Activated T-cell treated with anti-CD3 and anti-CD28 coated beads, Interleukin-2, amount 50 U/mL, for 72 hours (primary cell): ENCODE measurements around the gene PFDN5. TPM values are rescaled to one million over a fixed set of nuclear protein-coding genes. Genes with fewer than 3 reads are reported as not detected.

Experiments used
- ATAC-seq, 2 donors: fragments of 150-1000 bp; cut with Tn5 transposase; replicated peaks in 1 of 2; 2 replicates each; pipeline ENCODE4 v1.10.0; 2021; ENCODE audit warnings: moderate library complexity in 2 of 2, mild to moderate bottlenecking in 1 of 2
- DNase-seq, 2 donors: peaks; one replicate each; pipeline ENCODE4 v3.0.0; 2021 to 2022; ENCODE audit warnings: mixed read lengths in 1 of 2
- H3K27ac Mint-ChIP-seq: one replicate; pipeline ENCODE4 v1.8.0; 2022; ENCODE audit warnings: mild to moderate bottlenecking, moderate library complexity, mixed read lengths
- H3K27me3 Mint-ChIP-seq: one replicate; pipeline ENCODE4 v1.8.0; 2022; ENCODE audit warnings: low read depth, mixed read lengths
- H3K36me3 Mint-ChIP-seq, 2 donors: one replicate each; pipeline ENCODE4 v1.8.0; 2022; ENCODE audit warnings: mixed read lengths in 2 of 2, mild to moderate bottlenecking in 1 of 2; ENCODE audit not compliant: insufficient read depth in 2 of 2
- H3K4me1 Mint-ChIP-seq: one replicate; pipeline ENCODE4 v1.8.0; 2022; ENCODE audit warnings: low read depth, mixed read lengths
- H3K4me3 Mint-ChIP-seq, 2 donors: one replicate each; pipeline ENCODE4 v1.8.0; 2022; ENCODE audit warnings: mild to moderate bottlenecking in 2 of 2, mixed read lengths in 2 of 2, moderate library complexity in 2 of 2
- H3K9me3 Mint-ChIP-seq, 2 donors: one replicate each; pipeline ENCODE4 v1.8.0; 2022; ENCODE audit warnings: mixed read lengths in 2 of 2
- total RNA-seq, 2 donors: library from RNA; stranded (reverse); gene quantifications; one replicate each; pipeline ENCODE4 v1.2.3, GENCODE V29; 2022

The PFDN5 gene
- total RNA-seq, 2 donors from 2014 or later, result 301 to 318 TPM

- H3K4me1 Mint-ChIP-seq, result peaks cover 56% of the 10 kb centered on the region
- ATAC-seq, result no peak
Measured at GRCh38 chr12:53268630-53269562, 26.4 kb upstream of the PFDN5 start.

GRCh38 chr12:53274445-53274844 is 20.9 kb upstream of the PFDN5 start:
- Mint-ChIP-seq H3K9me3 (no peaks in the 10 kb centered on the region), H3K36me3 (peaks cover 15 to 37% of the 10 kb centered on the region in 2 donors), H3K27ac (no peak overlapping the region), H3K4me1 (peaks cover 36% of the 10 kb centered on the region), H3K4me3 (no peak overlapping the region), H3K27me3 (no peaks in the 10 kb centered on the region)
- ATAC-seq, result no peak
- DNase-seq, result no peak

More at GRCh38 chr12:53268630-53269562, 26.4 kb upstream of the PFDN5 start:
- Mint-ChIP-seq H3K9me3 (no peaks in the 10 kb centered on the region), H3K4me3 (peak overlapping the region; percentile 96 to 98), H3K27me3 (no peaks in the 10 kb centered on the region), H3K36me3 (peaks cover 9 to 22% of the 10 kb centered on the region in 2 donors), H3K27ac (peak overlapping the region; percentile 92)
- no peak for DNase-seq

- H3K9me3 Mint-ChIP-seq, result no peaks in the 10 kb centered on the region
Measured at GRCh38 chr12:53276511-53276910, 18.8 kb upstream of the PFDN5 start.

GRCh38 chr12:53277981-53278380 is 17.4 kb upstream of the PFDN5 start:
- DNase-seq (no peak), ATAC-seq (no peak)
- H3K4me3 Mint-ChIP-seq, result no peak overlapping the region
- H3K27ac Mint-ChIP-seq, result no peak overlapping the region
- peaks cover 18 to 33% of the 10 kb centered on the region in 2 donors for H3K36me3 Mint-ChIP-seq
- no peaks in the 10 kb centered on the region for H3K27me3 Mint-ChIP-seq
- H3K4me1 Mint-ChIP-seq, result peaks cover 9% of the 10 kb centered on the region
- no peaks in the 10 kb centered on the region for H3K9me3 Mint-ChIP-seq

More at GRCh38 chr12:53276511-53276910, 18.8 kb upstream of the PFDN5 start:
- DNase-seq (no peak), ATAC-seq (no peak)
- H3K36me3 Mint-ChIP-seq, result peaks cover 12 to 34% of the 10 kb centered on the region in 2 donors
- H3K27ac Mint-ChIP-seq, result no peak overlapping the region
- no peaks in the 10 kb centered on the region for H3K27me3 Mint-ChIP-seq
- no peak overlapping the region for H3K4me3 Mint-ChIP-seq
- peaks cover 17% of the 10 kb centered on the region for H3K4me1 Mint-ChIP-seq

- Mint-ChIP-seq H3K27ac (no peak overlapping the region), H3K36me3 (peaks cover 20 to 37% of the 10 kb centered on the region in 2 donors), H3K4me3 (no peak overlapping the region), H3K27me3 (no peaks in the 10 kb centered on the region), H3K4me1 (peaks cover 5% of the 10 kb centered on the region), H3K9me3 (no peaks in the 10 kb centered on the region)
- DNase-seq, result no peak
- no peak for ATAC-seq
Measured at GRCh38 chr12:53279283-53279869, 16.0 kb upstream of the PFDN5 start.

GRCh38 chr12:53279888-53280498 is 15.3 kb upstream of the PFDN5 start:
- Mint-ChIP-seq H3K27me3 (no peaks in the 10 kb centered on the region), H3K4me3 (no peak overlapping the region), H3K36me3 (peaks cover 20 to 35% of the 10 kb centered on the region in 2 donors), H3K27ac (no peak overlapping the region), H3K9me3 (no peaks in the 10 kb centered on the region), H3K4me1 (no peaks in the 10 kb centered on the region)
- no peak for DNase-seq
- ATAC-seq, result no peak

- no peaks in the 10 kb centered on the region for H3K9me3 Mint-ChIP-seq
Measured at GRCh38 chr12:53286448-53286847, 8.9 kb upstream of the PFDN5 start.

GRCh38 chr12:53287741-53288216 is 7.6 kb upstream of the PFDN5 start:
- DNase-seq (peak; percentile 57 to 65), ATAC-seq (peak; percentile 61 to 70)
- Mint-ChIP-seq H3K27me3 (no peaks in the 10 kb centered on the region), H3K4me3 (no peak overlapping the region), H3K9me3 (no peaks in the 10 kb centered on the region), H3K4me1 (peaks cover 32% of the 10 kb centered on the region), H3K36me3 (peaks cover 14 to 42% of the 10 kb centered on the region in 2 donors), H3K27ac (no peak overlapping the region)

More at GRCh38 chr12:53286448-53286847, 8.9 kb upstream of the PFDN5 start:
- Mint-ChIP-seq H3K4me3 (no peak overlapping the region), H3K36me3 (peaks cover 17 to 40% of the 10 kb centered on the region in 2 donors), H3K27ac (no peak overlapping the region), H3K4me1 (peaks cover 32% of the 10 kb centered on the region), H3K27me3 (no peaks in the 10 kb centered on the region)
- no peak for DNase-seq
- no peak for ATAC-seq

GRCh38 chr12:53288322-53288721 is 7.0 kb upstream of the PFDN5 start:
- no peak overlapping the region for H3K4me3 Mint-ChIP-seq
- no peaks in the 10 kb centered on the region for H3K9me3 Mint-ChIP-seq

GRCh38 chr12:53289891-53290290 is 5.5 kb upstream of the PFDN5 start:
- Mint-ChIP-seq H3K36me3 (peaks cover 10 to 40% of the 10 kb centered on the region in 2 donors), H3K4me1 (peaks cover 35% of the 10 kb centered on the region), H3K27me3 (no peaks in the 10 kb centered on the region), H3K4me3 (peak overlapping the region; percentile 55 to 60), H3K9me3 (no peaks in the 10 kb centered on the region), H3K27ac (peak overlapping the region; percentile 61)
- ATAC-seq (no peak), DNase-seq (no peak)

More at GRCh38 chr12:53288322-53288721, 7.0 kb upstream of the PFDN5 start:
- Mint-ChIP-seq H3K27ac (no peak overlapping the region), H3K4me1 (peaks cover 32% of the 10 kb centered on the region), H3K36me3 (peaks cover 14 to 43% of the 10 kb centered on the region in 2 donors), H3K27me3 (no peaks in the 10 kb centered on the region)
- ATAC-seq (no peak), DNase-seq (no peak)

GRCh38 chr12:53290661-53291060 is 4.7 kb upstream of the PFDN5 start:
- peak; percentile 14 to 15 for ATAC-seq

GRCh38 chr12:53292426-53292825 is 2.9 kb upstream of the PFDN5 start:
- Mint-ChIP-seq H3K4me3 (no peak overlapping the region), H3K27ac (no peak overlapping the region), H3K36me3 (peaks cover 13 to 40% of the 10 kb centered on the region in 2 donors), H3K9me3 (no peaks in the 10 kb centered on the region), H3K4me1 (peaks cover 58% of the 10 kb centered on the region), H3K27me3 (no peaks in the 10 kb centered on the region)
- no peak for ATAC-seq
- no peak for DNase-seq

More at GRCh38 chr12:53290661-53291060, 4.7 kb upstream of the PFDN5 start:
- peak overlapping the region; percentile 55 to 60 for H3K4me3 Mint-ChIP-seq
- H3K4me1 Mint-ChIP-seq, result peaks cover 43% of the 10 kb centered on the region
- peak; percentile 17 to 21 for DNase-seq
- peak overlapping the region; percentile 61 for H3K27ac Mint-ChIP-seq
- H3K36me3 Mint-ChIP-seq, result peaks cover 10 to 36% of the 10 kb centered on the region in 2 donors
- no peaks in the 10 kb centered on the region for H3K27me3 Mint-ChIP-seq
- no peaks in the 10 kb centered on the region for H3K9me3 Mint-ChIP-seq

- H3K27ac Mint-ChIP-seq, result peak overlapping the region; percentile 94
- no peaks in the 10 kb centered on the region for H3K9me3 Mint-ChIP-seq
- peak in 1 of 2 donors; percentile 17 for DNase-seq
- H3K4me1 Mint-ChIP-seq, result peaks cover 64% of the 10 kb centered on the region
- no peaks in the 10 kb centered on the region for H3K27me3 Mint-ChIP-seq
- ATAC-seq, result no peak
- peak overlapping the region; percentile 96 to 97 for H3K4me3 Mint-ChIP-seq
- H3K36me3 Mint-ChIP-seq, result peaks cover 16 to 37% of the 10 kb centered on the region in 2 donors
Measured at GRCh38 chr12:53295891-53296219, 513 bp downstream of the PFDN5 start.
